SHP77 (cell line): ENCODE data around the gene THAP4.
"Not testable (repeated sequence)": the region's sequence is repeated elsewhere in the genome, so short reads cannot be mapped to it uniquely, and the experiment has no call there.

Experiments
- DNase-seq, 2 experiments: peaks; one replicate each; lab custom pipeline; 2025; lab: John Stamatoyannopoulos, UW

The THAP4 gene

DNA sequence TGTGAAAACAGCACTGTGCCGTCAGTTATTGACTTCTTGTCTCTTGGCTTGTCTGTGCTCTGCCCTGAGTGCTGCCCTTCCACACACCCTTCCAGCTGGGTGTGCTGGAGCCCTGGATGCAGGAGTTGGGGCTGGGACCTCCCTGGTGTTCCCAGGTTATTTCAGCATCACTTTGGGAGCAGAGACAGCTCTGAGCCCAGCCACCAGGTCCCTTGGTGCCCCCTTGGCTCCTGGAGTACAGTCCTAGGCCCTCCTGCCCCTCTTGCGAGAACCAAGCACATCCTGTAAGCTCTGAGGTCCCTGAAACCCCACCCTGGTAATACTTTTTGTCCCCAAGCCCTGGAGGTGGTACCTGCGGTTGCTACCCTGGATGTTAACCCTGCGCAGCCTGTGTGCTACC lies 54.2 kb downstream of the THAP4 start:
- no peak for DNase-seq

GRCh38 chr2:241582328-241582727 lies 54.6 kb downstream of the THAP4 start:
- no peak for DNase-seq

- DNase-seq: no peak
Measured at GRCh38 chr2:241579281-241579680, 57.7 kb downstream of the THAP4 start.

- DNase-seq: no peak
Measured at GRCh38 chr2:241577413-241578122, 59.4 kb downstream of the THAP4 start.

- DNase-seq: no peak
Measured at GRCh38 chr2:241576293-241576654, 60.7 kb downstream of the THAP4 start.

DNA sequence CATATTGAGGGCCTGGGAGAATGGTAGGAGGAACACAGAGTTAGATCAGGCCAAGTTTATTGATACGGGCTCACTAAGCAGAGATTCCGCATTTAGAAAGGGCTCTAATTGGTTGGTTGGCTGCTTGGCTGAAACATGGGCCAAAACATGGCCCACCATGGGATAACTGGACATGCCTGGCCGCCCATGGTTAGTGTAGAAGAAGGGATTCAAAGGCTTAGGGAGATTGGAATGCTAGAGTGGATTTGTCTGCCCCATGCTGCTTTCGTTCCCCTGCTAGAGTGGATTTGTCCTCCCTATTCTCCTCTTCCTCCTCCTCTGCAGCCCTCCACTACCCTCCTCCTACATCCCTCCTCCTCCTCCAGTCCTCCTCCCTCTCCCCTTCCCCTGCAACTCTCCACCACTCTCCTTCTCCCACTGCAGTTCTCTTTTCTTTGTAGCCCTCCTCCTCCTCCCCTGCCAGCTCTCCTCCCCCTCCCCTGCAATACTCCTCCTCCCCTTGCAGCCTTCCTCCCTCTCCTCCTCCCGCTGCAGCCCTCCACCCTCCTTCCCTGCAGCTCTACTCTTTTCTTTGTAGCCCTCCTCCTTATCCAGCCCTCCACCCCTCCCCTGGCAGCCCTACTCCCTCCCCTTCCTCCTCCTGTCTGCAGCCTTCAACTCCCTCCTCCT lies 61.2 kb downstream of the THAP4 start:
- DNase-seq: no peak

GRCh38 chr2:241574911-241575623 lies 61.9 kb downstream of the THAP4 start:
- no peak for DNase-seq

DNA sequence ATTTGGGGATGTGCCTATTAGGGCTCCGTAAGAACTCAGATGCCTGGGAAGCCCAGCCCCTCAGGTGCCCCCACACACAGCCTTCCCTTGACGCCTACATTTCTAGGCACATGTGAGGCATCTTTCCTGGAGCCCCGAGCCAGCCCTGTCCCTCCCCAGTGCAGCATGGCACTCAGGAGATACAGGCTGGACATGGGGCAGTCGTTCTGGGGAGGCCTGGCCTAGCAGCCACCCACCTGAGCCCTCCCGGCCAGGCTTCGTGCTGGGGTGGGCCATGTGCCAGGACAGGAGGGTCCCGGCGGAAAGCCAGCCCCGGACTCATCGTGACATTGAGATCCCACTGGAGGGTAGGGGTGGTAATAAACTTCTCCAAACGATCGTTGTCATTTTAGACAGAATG lies 63.2 kb downstream of the THAP4 start:
- DNase-seq: no peak

DNA sequence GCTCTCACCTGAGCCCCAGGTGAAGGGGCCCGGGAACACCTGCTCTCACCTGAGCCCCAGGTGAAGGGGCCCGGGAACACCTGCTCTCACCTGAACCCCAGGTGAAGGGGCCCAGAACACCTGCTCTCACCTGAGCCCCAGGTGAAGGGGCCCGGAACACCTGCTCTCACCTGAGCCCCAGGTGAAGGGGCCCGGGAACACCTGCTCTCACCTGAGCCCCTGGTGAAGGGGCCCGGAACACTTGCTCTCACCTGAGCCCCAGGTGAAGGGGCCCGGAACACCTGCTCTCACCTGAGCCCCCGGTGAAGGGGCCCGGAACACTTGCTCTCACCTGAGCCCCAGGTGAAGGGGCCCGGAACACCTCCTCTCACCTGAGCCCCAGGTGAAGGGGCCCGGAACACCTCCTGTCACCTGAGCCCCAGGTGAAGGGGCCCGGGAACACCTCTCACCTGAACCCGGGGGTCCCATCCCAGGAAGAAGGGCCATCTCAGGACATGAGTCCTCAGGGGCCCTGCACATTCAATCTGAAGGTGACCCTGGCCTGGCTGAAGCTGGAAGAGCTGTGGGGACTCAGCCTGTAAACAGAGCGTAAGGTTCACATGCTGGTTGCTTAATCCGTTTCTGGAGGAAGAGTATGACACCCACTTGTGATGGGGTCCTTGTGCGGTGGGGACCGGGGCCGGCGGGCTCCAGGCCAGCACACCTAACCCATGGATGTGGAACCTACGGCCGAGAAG lies 63.9 kb downstream of the THAP4 start:
- not testable (repeated sequence) for DNase-seq

GRCh38 chr2:241571821-241572620 lies 64.9 kb downstream of the THAP4 start:
- no peak for DNase-seq

- DNase-seq: no peak
Measured at GRCh38 chr2:241570961-241571581, 65.9 kb downstream of the THAP4 start.

DNA sequence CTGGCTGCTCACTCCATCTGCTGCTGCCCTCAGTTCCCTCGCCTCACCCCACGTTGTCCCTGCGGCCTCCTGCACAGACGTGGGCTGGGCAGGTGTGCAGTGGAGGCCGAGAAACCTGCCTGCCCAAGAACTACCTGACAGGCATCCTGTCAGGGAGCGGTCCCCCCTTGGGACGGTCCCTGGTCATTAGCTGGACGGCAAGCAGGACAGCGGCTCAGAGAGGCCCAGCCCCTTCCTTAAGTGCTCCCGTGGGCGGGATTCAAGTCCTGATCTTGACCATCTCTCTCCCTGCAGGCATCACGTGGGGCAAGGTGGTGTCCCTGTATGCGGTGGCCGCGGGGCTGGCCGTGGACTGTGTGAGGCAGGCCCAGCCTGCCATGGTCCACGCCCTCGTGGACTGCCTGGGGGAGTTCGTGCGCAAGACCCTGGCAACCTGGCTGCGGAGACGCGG lies 67.1 kb downstream of the THAP4 start:
- DNase-seq: no peak

GRCh38 chr2:241568726-241569125 lies 68.2 kb downstream of the THAP4 start:
- no peak for DNase-seq

GRCh38 chr2:241567776-241568175 lies 69.2 kb downstream of the THAP4 start:
- no peak for DNase-seq

GRCh38 chr2:241567266-241567665 lies 69.7 kb downstream of the THAP4 start:
- DNase-seq: not testable (repeated sequence)

DNA sequence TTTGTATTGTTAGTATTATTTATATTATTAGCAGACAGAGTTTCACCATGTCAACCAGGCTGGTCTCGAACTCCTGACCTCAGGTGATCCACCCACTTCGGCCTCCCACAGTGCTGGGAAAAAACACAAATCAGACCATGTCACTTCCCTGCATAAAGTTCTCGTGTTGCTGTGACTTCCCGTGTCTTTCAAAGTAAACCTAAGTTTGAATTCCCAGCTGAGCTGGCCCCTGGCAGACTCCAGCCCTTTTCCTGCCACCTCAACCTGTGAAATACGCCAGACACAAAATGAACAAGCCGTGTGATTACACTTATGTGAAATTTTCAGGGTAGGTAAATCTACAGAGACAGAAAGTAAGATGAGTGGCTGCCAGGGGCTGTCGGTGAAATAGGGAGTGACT lies 70.5 kb downstream of the THAP4 start:
- no peak for DNase-seq

- DNase-seq: not testable (repeated sequence)
Measured at GRCh38 chr2:241566021-241566420, 70.9 kb downstream of the THAP4 start.

- no peak for DNase-seq
Measured at GRCh38 chr2:241565411-241565810, 71.5 kb downstream of the THAP4 start.

- no peak for DNase-seq
Measured at GRCh38 chr2:241564596-241565410, 72.2 kb downstream of the THAP4 start.

- no peak for DNase-seq
Measured at GRCh38 chr2:241563981-241564595, 72.9 kb downstream of the THAP4 start.
